ENCODE data around the gene EIF2S3. TPM values are rescaled to one million over a fixed set of nuclear protein-coding genes. Genes with fewer than 3 reads are reported as not detected.

Gene EIF2S3
- polyA plus RNA-seq (ENCODE audit: low read depth in 6 of 6), result 100 to 1,000 TPM in 5 of 6 donors, 10 to 100 TPM in 1; 86.9 to 162 (median 128) TPM

GRCh38 chrX:24054182-24055042 is at the start of gene EIF2S3:
Gene EIF2S3 (plus strand): TSS chrX:24054956. CDS start chrX:24054969, 13 bp downstream.
- peak within 1 kb of the TSS in 3 of 6 donors; percentile 100 for H3K27ac Mint-ChIP-seq

GRCh38 chrX:24005028-24005427 is 49.7 kb upstream of the EIF2S3 start:
- H3K4me3 Mint-ChIP-seq, result no peak overlapping the region

More at GRCh38 chrX:24054182-24055042, at the start of gene EIF2S3:
- Mint-ChIP-seq H3K4me1 (peaks cover 0 to 16% (median 0%) of the 10 kb centered on the region in 3 donors), H3K27me3 (no peaks in the 10 kb centered on the region), H3K9me3 (no peaks in the 10 kb centered on the region), H3K4me3 (peak within 1 kb of the TSS in 4 of 8 donors; percentile 92 to 99 (median 96)), H3K36me3 (no peaks in the 10 kb centered on the region)
- ATAC-seq (ENCODE audit: low read depth in 2 of 2), result peak; percentile 74 to 76
- peak; percentile 95 for DNase-seq

GRCh38 chrX:24005867-24006266 is 48.9 kb upstream of the EIF2S3 start:
- Mint-ChIP-seq H3K4me1 (peaks cover 9 to 15% (median 10%) of the 10 kb centered on the region in 3 donors), H3K27me3 (peaks cover 0 to 11% (median 0%) of the 10 kb centered on the region in 3 donors), H3K36me3 (no peaks in the 10 kb centered on the region), H3K9me3 (peaks cover 0 to 3% (median 0%) of the 10 kb centered on the region in 7 donors), H3K4me3 (no peak overlapping the region), H3K27ac (no peak overlapping the region)
- ATAC-seq (ENCODE audit: low read depth in 2 of 2) (no peak), DNase-seq (no peak)

More at GRCh38 chrX:24005028-24005427, 49.7 kb upstream of the EIF2S3 start:
- ATAC-seq (ENCODE audit: low read depth in 2 of 2), result no peak
- Mint-ChIP-seq H3K4me1 (peaks cover 3 to 11% (median 7%) of the 10 kb centered on the region in 3 donors), H3K27me3 (peaks cover 0 to 11% (median 0%) of the 10 kb centered on the region in 3 donors), H3K9me3 (peaks cover 0 to 2% (median 0%) of the 10 kb centered on the region in 7 donors), H3K36me3 (no peaks in the 10 kb centered on the region), H3K27ac (peak overlapping the region in 1 of 6 donors; percentile 7)
- no peak for DNase-seq

DNA sequence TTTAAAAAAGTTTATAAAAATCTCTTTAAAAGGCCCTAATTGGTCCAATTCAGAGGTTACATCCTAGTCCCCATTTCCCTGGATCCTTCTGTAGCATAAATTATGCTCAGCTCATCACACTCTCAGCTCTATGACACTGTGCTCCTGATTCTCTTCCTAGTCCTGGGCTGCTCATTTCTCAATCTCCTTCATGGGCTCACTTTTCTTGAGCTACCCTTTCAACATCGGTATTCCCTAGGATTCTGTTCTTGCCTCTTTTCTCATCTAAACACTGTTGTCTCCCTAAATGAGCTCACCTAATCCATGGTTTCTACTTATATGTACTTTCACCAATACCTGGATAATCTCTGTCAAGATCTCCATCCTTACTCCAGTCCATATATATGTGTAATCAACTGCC is 42.5 kb upstream of the EIF2S3 start:
- peaks cover 0 to 3% (median 0%) of the 10 kb centered on the region in 7 donors for H3K9me3 Mint-ChIP-seq
- peaks cover 0 to 18% (median 0%) of the 10 kb centered on the region in 3 donors for H3K27me3 Mint-ChIP-seq
- H3K27ac Mint-ChIP-seq, result no peak overlapping the region
- no peak overlapping the region for H3K4me3 Mint-ChIP-seq
- no peak for ATAC-seq (ENCODE audit: low read depth in 2 of 2)
- peaks cover 0 to 5% of the 10 kb centered on the region in 2 donors for H3K36me3 Mint-ChIP-seq
- no peak for DNase-seq
- H3K4me1 Mint-ChIP-seq, result peaks cover 14 to 28% (median 15%) of the 10 kb centered on the region in 3 donors

- H3K4me3 Mint-ChIP-seq, result no peak overlapping the region
- peaks cover 0 to 3% (median 0%) of the 10 kb centered on the region in 7 donors for H3K9me3 Mint-ChIP-seq
- peaks cover 11 to 22% (median 14%) of the 10 kb centered on the region in 3 donors for H3K4me1 Mint-ChIP-seq
- peak overlapping the region in 3 of 6 donors; percentile 53 to 78 (median 73) for H3K27ac Mint-ChIP-seq
- peaks cover 0 to 5% of the 10 kb centered on the region in 2 donors for H3K36me3 Mint-ChIP-seq
- no peak for ATAC-seq (ENCODE audit: low read depth in 2 of 2)
- no peak for DNase-seq
- H3K27me3 Mint-ChIP-seq, result peaks cover 0 to 7% (median 0%) of the 10 kb centered on the region in 3 donors
Observed at GRCh38 chrX:24014388-24015018, 40.3 kb upstream of the EIF2S3 start.

- H3K27ac Mint-ChIP-seq, result peak overlapping the region in 1 of 6 donors; percentile 33
- ATAC-seq (ENCODE audit: low read depth in 2 of 2) (no peak), DNase-seq (no peak)
- H3K36me3 Mint-ChIP-seq, result no peaks in the 10 kb centered on the region
- peaks cover 0 to 7% (median 0%) of the 10 kb centered on the region in 3 donors for H3K27me3 Mint-ChIP-seq
- peaks cover 6 to 29% (median 15%) of the 10 kb centered on the region in 3 donors for H3K4me1 Mint-ChIP-seq
- no peaks in the 10 kb centered on the region for H3K9me3 Mint-ChIP-seq
- H3K4me3 Mint-ChIP-seq, result no peak overlapping the region
Observed at GRCh38 chrX:24017674-24018073, 37.1 kb upstream of the EIF2S3 start.

- H3K4me1 Mint-ChIP-seq, result peaks cover 11 to 29% (median 15%) of the 10 kb centered on the region in 3 donors
- no peak overlapping the region for H3K4me3 Mint-ChIP-seq
- H3K27ac Mint-ChIP-seq, result peak overlapping the region in 1 of 6 donors; percentile 63
- peaks cover 0 to 7% (median 0%) of the 10 kb centered on the region in 3 donors for H3K27me3 Mint-ChIP-seq
- H3K36me3 Mint-ChIP-seq, result no peaks in the 10 kb centered on the region
- DNase-seq (no peak), ATAC-seq (ENCODE audit: low read depth in 2 of 2) (no peak)
- H3K9me3 Mint-ChIP-seq, result peaks cover 0 to 2% (median 0%) of the 10 kb centered on the region in 7 donors
Observed at GRCh38 chrX:24018809-24019208, 35.9 kb upstream of the EIF2S3 start.

DNA sequence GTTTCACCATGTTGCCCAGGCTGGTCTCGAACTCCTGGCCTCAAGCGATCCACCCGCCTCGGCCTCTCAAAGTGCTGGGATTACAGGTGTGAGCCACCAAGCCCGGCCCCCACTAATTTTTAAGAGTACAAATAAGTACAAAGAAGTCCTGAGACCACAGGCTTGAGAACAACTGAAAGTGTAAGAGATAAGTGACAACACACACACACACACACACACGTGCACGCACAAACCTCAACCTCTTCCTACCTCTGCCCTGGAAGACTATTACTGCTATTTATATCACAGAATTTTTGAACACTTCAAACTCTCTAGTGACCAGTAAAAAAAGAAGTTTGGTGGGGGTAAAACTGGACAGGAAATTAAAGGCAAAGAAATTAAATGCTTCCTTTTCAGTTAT is 35.3 kb upstream of the EIF2S3 start:
- H3K36me3 Mint-ChIP-seq, result no peaks in the 10 kb centered on the region
- H3K27me3 Mint-ChIP-seq, result peaks cover 0 to 5% (median 0%) of the 10 kb centered on the region in 3 donors
- DNase-seq (no peak), ATAC-seq (ENCODE audit: low read depth in 2 of 2) (no peak)
- peaks cover 10 to 28% (median 13%) of the 10 kb centered on the region in 3 donors for H3K4me1 Mint-ChIP-seq
- H3K9me3 Mint-ChIP-seq, result peaks cover 0 to 4% (median 0%) of the 10 kb centered on the region in 7 donors
- H3K4me3 Mint-ChIP-seq, result peak overlapping the region in 1 of 8 donors; percentile 17
- no peak overlapping the region for H3K27ac Mint-ChIP-seq

DNA sequence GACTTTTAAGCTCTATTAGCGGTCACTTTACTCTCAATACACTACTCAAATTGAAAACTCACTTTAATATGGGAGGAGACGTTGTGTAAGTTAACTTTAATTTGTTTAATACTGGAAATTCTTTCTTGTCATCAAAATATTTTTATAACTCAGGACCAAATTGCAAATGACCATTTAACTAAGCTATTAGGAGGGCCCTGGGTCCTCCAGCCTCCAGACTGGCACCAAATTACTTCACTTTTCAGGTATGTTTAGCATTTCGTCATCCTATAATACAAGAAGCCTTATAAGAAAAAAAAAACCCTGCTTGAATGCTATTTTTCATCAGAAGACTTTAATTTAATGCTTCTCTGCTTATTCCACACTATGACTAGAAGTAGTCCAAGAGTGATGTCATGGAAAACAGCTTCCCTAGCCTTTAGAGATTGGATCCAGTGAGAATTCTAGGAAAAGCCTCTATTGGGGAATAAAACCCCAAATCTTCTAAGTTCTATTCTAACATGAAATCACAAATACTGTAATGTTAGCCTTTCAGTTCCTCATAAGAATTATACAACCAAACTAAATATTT is 34.4 kb upstream of the EIF2S3 start:
- peak overlapping the region in 1 of 6 donors; percentile 19 for H3K27ac Mint-ChIP-seq
- no peak for ATAC-seq (ENCODE audit: low read depth in 2 of 2)
- peaks cover 7 to 24% (median 11%) of the 10 kb centered on the region in 3 donors for H3K4me1 Mint-ChIP-seq
- H3K9me3 Mint-ChIP-seq, result peaks cover 0 to 4% (median 0%) of the 10 kb centered on the region in 7 donors
- DNase-seq, result no peak
- H3K4me3 Mint-ChIP-seq, result peak overlapping the region in 1 of 8 donors; percentile 17
- no peaks in the 10 kb centered on the region for H3K36me3 Mint-ChIP-seq
- no peaks in the 10 kb centered on the region for H3K27me3 Mint-ChIP-seq

DNA sequence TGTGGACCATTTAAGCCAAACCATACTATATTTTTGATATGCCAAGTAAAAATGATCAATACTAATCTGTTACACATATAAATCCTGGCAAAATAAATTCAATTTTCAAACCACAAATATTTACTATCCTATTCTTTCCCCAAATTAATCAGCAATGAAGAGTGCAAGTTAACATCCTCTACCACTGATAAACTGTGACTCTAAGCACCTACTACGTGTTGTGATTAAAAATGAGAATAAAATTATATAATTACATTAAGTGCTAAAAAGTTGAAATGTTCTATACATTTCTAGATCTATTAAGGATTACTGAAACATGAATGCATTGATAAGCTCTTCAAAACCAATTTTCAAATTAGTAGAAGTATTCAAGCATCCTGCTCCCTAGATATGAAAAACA is 31.2 kb upstream of the EIF2S3 start:
- ATAC-seq (ENCODE audit: low read depth in 2 of 2) (no peak), DNase-seq (no peak)
- Mint-ChIP-seq H3K27ac (peak overlapping the region in 3 of 6 donors; percentile 39 to 91 (median 89)), H3K4me3 (peak overlapping the region; percentile 52 to 95 (median 85)), H3K27me3 (no peaks in the 10 kb centered on the region), H3K4me1 (peaks cover 10 to 24% (median 11%) of the 10 kb centered on the region in 3 donors), H3K9me3 (peaks cover 0 to 4% (median 0%) of the 10 kb centered on the region in 7 donors), H3K36me3 (no peaks in the 10 kb centered on the region)

DNA sequence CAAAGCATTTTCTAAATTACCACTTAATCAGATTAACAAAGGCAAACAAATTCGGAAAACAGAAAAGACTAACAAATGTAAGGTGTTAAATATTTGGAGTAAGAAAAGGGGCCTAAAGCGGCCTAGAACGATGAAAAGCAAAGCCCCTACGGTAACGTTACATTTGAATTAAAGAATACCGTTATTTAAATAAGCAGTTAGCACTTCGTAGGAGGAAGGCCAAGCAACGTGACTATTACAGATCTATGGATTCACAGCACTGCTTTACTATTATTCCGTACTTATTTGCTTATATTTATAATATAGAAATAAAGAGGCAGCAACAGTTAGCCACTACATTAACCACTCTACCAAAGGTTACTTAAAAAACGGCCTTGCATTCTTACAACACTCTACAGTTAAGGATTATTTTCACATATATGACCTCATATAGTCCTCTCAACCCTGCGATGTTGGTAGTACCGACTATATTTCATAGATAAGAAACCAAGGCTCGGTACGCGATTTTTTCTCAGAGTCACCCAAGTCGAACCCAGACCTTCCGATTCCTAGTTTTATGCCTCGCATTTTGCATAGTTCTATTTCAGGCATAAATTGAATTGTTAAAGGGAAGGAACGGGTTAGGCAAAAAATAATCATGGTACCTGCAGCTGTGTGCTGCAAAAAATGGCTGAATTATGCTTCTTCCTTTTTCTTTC is 30.6 kb upstream of the EIF2S3 start:
- peak; percentile 0 for DNase-seq
- H3K27me3 Mint-ChIP-seq, result no peaks in the 10 kb centered on the region
- peaks cover 10 to 24% (median 11%) of the 10 kb centered on the region in 3 donors for H3K4me1 Mint-ChIP-seq
- H3K4me3 Mint-ChIP-seq, result peak overlapping the region; percentile 81 to 95 (median 88)
- H3K9me3 Mint-ChIP-seq, result peaks cover 0 to 4% (median 0%) of the 10 kb centered on the region in 7 donors
- no peak for ATAC-seq (ENCODE audit: low read depth in 2 of 2)
- H3K27ac Mint-ChIP-seq, result peak overlapping the region; percentile 39 to 91 (median 76)
- no peaks in the 10 kb centered on the region for H3K36me3 Mint-ChIP-seq
